NCI-H526 treated with DMSO at 0.1 percent for 48 hours (cell line): Measurements from ENCODE around the gene GRIN3B.
"Not testable (repeated sequence)": the region's sequence is repeated elsewhere in the genome, so short reads cannot be mapped to it uniquely, and the experiment has no call there.

Experiments used
- DNase-seq: peaks from one replicate; lab custom pipeline; 2025; lab: John Stamatoyannopoulos, UW

The GRIN3B gene

DNA sequence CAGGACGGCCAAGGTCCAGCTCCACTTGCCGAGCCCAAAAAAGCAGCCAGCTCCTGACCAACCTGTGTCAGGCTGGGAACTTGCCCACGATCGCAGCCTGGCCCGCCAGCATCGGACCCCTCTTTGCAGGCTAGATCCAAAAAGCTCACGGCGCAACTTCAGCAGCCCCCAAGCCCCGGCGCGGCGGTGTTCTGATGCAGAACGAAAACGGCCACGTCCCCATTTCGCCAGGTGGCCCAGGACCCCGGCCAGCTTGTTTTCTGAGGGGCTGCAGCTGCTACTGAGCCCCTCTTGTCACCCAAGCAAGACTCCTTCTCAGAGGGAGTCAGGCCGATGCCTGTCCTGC lies 19.4 kb downstream of the GRIN3B start:
- DNase-seq = no peak

DNA sequence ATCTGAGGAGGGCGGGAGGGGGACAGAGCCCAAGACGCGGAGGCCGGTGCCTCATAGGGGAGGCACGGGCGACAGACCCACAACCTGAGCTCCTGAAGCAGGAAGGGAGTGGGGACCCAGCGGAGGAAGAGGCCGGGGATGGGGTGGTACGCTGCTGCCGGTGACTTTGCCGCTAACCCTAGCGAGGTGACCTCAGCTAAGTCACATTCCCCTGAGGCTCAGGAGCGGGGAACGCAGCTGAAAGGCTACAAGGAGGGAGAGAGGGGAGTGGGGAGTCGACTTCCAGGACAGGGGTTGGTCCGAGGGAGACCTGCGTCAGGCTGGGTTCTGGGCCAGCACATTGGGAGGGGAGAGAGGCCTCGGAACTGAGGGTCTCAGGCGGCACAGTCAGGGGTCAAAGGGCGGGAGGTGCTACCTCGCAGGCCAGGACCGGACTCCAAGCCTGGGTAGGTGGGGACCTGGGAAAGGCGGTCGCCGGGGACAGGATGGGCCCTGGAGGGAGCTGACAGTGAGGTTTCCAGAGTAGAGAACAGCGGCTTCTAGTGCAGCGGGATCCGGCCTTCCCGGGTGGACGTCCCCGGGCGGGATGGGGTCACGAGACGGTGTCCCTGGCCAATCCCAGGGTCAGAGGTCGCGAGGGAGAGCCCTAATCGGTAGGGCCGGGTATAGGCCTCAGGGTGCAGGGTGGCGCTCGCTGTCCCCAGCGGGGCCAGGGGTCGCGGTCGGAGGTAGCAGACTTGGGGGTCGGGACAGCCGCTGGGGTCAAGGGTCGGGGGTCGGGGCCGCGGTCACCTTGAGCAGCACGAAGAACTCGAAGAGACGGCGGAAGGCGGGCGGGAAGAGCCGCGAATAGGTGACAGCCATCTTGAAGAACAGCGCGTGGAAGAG lies 20.0 kb downstream of the GRIN3B start:
- no peak for DNase-seq

DNA sequence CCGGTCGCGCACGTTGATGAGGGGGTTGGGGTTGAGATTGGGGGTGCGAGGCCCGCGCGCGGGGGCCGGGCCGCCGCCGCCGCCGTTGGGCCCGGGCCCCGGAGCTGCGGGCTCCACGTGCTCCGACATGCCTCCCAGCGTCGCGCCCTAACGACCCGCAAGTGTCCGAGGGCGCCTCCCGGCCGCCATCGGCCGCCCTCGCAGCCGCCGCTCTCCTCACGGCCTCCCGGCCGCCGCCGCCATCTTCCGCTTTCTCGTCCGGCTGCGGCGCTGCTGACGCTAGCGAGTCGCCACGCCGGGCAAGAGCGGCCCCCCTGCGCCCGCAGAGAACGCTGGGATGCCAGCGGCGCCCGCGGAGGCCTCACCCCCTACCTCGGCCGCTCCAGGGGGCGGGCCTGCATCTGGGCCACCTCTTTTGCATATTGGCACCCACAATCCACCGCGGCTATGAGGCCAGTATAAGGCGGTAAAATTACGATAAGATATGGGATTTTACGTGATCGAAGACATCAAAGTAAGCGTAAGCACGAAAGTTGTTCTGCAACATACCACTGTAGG lies 20.7 kb downstream of the GRIN3B start, which contains the start of gene TMEM259:
TMEM259 (minus strand) TSS at position 256 of the 558 bp plus-strand sequence; CDS start at position 129, 127 bp downstream.
- DNase-seq = peak; percentile 80

DNA sequence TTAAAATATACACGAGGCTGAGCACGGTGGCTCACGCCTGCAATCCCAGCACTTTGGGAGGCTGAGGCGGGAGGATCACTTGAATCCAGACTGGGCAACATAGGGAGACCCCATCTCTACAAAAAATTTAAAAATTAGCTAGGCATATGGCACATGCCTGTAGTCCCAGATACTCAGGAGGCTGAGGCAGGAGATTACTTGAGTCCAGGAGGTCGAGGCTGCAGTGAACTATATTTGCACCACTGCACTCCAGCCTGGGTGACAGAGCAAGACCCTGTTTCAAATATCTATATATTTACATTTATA lies 23.6 kb downstream of the GRIN3B start:
- DNase-seq = not testable (repeated sequence)

DNA sequence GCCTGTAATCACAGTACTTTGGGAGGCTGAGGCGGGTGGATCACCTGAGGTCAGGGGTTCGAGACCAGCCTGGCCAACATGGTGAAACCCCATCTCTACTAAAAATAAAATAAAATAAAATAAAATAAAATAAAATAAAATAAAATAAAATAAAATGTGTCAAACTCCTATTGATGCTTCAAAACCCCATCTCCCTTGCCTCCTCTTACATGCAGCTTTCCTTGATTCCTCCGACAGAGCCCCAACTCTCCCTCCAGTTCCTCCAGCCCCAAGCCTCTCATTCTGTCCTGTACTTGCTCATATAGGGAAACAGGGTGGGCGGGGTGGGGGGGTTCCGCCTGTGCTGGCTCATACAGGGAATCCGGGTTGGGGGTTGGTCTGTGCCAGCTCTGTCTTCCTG lies 24.9 kb downstream of the GRIN3B start:
- not testable (repeated sequence) for DNase-seq

DNA sequence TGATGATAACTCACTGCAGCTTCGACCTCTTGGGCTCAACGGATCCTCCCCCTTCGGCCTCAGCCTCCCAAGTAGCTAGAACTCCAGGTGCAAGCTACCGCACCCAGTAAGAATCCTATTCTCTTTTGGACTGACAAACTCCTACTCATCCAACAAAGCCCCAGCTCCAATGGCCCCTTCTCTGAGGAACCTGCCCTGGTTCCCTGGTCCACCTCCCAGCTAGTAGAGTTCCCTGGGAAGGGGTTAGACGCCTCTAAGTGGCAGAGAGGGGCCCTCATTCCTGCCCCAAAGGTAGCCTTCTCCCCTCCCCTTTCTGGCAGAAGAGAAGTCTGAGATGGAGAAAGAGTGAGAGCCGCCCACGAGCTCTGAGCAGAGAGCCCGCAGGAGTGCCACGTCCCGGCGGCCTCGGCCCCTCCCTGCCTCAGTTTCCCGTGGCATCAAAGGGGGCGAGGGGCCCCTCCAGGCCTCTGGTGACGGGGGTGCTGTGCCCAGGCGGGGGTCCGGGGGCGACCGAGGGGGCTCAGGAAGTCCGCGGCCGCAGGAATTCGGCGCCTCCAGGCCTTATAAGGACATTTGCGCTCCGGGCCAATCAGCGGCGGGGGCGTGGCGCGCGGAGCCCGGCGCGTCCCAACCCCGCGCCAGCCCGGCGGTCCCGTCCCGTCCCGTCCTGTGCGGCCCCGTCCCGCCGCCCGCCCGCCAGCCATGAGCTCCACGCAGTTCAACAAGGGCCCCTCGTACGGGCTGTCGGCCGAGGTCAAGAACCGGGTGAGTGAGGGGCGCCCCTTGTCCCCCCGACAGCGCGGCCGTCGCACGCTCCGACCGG lies 26.0 kb downstream of the GRIN3B start, which contains the start of gene CNN2:
CNN2 (plus strand) TSS at position 649 of the 823 bp plus-strand sequence; CDS start at position 703, 54 bp downstream.
- DNase-seq = no peak

DNA sequence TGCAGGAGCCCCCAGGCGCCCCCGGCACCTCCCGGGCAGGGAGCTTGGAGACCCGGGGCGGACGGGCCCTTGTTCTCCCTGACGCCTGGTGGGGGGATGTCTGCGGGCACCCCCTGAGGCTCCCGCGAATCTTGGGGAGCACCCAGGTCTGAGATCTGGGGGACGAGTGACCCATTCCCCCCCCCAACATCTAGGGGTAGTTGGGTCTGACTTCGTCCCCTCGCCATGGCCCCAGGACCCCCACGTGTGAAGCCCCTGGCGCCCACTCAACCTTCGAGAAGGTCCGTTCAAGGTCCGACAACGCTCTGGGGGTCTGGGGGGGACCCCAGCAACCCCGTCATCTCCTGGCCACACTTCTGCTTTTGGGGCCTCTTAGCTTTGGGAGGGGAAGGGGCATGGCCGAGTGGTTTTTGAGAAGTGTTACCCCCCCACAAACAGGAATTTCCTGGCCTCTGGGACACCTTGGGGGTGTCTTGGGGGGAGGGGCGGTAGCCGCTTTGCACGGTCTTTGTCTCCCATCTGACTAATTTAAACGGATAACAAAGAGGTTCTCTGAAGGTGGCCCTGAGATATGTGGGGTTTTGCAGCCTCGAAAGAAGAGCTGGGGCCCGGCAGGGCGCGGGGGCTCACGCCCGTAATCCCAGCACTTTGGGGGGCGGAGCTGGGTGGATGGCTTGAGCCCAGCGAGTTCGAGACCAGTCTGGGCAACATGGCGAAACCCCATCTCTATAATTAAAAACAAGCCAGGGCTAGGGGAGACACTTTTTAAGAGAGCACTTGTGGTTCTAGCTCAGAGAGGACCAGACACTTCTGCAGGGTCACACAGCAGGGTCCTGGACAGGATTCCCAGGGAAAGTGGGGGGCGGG lies 26.8 kb downstream of the GRIN3B start:
- no peak for DNase-seq

DNA sequence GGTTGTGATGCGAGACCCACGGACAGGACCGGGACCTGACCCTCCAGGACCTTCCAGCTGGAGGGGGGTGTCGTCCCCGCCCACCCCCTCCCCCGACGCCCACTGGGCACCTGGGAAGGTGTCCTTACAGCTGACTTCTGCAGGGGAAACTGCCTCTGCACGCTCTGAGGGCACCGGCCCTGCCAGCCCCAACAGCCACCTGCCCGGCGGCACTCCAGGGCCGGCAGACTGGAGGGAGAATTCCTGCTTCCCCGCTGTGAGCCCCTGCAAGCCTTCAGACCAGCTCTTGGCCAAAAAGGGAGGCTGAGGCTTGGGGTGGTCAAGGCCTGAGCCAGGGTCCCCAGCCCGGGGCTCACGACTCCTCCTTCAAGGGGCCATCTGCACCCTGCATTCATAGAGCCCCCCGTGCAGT lies 27.4 kb downstream of the GRIN3B start:
- DNase-seq = no peak

DNA sequence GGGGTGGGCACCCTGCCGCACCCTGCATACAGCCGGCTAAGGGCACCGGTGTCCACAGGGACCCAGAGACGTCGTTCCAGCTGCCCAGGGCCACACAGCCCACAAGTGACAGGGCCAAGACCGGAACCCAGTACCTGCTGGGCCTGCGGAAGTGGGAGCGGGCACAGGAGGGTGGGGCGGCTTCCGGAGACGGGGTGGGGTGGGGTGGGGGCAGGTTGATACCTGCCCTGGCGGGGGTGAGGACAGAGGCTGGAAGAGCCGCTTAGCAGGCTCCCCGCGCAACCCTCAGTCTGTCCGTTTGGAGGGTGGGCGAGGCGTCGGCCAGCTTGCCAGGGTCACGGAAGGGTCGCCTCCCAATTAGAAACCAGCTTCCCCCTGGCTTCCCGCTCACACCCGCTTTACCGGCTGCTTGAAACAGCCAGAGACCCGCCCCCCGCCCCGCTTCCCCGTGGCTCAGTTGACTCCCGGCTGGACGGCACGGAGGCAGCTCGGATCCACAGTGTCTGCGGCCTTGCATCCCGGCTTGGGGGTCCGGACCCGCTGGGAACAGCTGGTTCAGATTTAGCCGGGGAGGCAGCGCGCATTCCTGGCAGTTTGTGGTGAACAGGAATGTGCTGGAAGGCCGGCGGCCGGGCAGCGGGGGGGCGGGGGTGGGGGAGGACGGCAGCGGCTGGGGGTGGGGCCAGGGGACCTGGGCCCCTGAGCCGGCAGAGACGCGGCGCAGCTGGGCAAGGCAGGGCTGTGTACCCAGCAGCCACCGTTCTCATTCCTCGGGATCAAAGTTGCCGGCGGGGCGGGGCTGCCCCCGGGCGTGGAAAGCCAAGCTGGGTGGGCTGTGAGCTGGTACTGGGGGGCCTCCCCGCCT lies 28.1 kb downstream of the GRIN3B start:
- no peak for DNase-seq

DNA sequence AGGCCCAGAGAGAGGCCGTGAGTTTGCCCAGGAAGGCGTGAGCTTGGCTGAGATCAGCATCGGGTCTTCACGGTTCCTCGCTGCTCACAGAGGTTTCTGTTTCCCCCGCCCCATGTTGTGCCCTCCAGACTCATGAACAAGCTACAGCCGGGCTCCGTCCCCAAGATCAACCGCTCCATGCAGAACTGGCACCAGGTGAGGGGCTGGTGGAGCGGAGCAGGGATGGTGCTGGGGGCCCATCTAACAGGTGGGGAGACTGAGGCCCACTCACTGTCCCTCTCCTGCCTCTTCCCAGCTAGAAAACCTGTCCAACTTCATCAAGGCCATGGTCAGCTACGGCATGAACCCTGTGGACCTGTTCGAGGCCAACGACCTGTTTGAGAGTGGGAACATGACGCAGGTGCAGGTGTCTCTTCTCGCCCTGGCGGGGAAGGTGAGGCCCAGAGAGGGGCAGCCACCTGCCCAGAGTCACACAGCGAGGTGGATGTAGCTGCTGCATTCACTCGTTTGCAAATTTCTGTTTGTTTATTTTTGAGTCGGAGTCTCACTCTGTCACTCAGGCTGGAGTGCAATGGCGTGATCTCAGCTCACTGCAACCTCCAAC lies 32.1 kb downstream of the GRIN3B start:
- DNase-seq = no peak

DNA sequence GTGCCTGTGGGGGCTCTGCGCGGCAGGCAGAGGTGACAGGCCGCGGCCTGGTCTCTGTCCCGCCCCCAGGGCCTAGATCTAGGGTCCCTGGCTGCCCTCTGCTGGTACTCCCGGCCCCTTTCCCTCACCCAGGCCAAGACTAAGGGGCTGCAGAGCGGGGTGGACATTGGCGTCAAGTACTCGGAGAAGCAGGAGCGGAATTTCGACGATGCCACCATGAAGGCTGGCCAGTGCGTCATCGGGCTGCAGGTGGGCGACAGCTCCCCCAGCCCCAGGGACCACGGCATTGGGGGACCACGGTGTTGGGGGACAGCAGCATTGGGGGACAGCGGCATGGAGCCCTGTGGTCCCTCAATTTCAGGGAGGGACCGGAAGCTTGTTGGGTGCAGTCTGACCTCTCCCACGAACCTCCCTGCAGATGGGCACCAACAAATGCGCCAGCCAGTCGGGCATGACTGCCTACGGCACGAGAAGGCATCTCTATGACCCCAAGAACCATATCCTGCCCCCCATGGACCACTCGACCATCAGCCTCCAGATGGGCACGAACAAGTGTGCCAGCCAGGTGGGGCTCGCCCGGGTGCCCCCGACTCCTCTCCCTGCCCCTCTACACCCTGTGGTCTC lies 35.9 kb downstream of the GRIN3B start:
- no peak for DNase-seq

DNA sequence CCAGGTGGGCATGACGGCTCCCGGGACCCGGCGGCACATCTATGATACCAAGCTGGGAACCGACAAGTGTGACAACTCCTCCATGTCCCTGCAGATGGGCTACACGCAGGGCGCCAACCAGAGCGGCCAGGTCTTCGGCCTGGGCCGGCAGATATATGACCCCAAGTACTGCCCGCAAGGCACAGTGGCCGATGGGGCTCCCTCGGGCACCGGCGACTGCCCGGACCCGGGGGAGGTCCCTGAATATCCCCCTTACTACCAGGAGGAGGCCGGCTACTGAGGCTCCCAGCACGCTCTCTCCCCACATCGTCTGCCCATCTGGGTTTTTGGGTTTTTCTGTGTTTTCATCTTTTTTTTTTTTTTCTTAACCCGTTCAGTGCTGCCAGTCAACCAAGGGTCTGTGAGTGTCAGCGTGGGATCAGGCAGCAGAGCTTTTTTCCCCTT lies 37.4 kb downstream of the GRIN3B start:
- no peak for DNase-seq

DNA sequence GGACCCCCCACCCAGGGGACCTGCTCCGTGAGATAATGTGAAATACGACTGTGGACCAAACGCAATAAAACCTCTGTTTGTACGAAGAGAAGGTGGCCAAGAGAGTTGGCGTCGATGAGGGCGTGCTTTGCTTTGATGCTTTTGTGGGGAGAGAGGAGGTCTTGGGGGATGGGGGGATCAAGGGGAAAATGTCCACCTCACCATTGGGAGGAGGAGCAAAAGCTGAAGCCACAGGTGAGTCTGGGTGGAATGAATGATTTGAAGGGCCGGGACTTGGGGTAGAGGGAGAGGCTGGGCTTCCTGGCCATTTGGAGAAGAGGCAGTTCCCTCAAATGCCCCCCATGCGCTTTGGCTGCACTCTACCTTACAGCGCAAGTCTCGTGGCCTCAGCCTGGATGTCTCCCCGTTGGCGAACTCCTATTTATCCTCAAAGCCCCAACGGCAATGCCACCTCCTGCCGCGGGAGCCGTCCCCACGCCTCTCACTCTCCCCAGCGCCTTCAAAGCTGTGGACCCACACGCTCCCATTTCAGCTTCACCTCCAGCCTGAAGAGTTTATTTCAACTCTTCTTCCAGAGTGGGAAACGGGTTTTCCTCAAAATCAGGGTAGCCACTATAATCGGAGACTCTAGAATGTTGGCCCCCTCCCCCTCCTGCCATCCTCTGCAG lies 38.9 kb downstream of the GRIN3B start:
- DNase-seq = no peak

DNA sequence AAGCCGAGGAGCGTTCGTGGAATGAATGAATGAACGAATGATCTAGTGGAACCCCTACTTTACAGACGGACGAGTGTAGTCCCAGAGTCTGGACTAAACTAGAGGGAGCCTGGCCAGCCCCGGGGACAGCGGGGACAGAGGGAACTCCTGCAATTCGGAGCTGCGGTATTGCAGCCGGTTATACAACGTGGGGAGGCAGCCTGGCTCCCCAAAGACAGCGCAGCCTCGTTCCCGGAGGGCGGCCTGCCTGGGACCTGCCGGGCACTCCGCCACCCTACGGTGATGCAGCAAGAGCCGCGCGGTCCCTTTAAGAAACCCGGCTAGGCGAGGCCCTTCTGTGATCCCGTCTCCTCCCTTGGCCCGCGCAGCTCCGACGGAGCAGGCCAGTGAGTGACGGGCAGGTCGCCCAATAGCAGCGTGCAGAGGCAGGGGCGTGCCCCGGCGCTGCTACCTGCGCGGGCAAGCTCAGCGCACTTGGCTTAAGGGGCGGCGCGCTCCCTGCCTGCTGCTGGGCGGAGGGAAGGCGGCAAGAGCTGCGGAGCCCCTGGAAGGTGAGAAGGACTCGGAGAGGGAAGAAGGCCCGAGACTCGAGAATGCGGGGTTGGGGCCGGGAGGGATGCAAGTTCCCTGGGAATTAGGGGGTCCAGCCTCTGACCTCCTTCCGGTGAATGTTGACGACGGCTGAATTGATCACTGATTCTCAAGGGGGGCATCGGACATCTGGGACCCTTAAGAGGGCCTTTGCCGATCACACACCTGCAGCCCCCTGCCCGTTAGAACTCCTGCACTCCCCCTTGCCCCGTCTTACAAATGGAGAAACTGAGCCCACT lies 39.6 kb downstream of the GRIN3B start, which contains the start of gene ABCA7:
ABCA7 (plus strand) TSS at position 462 of the 830 bp plus-strand sequence. CDS start 1,255 bp downstream, outside the sequence.
- peak; percentile 91 for DNase-seq

DNA sequence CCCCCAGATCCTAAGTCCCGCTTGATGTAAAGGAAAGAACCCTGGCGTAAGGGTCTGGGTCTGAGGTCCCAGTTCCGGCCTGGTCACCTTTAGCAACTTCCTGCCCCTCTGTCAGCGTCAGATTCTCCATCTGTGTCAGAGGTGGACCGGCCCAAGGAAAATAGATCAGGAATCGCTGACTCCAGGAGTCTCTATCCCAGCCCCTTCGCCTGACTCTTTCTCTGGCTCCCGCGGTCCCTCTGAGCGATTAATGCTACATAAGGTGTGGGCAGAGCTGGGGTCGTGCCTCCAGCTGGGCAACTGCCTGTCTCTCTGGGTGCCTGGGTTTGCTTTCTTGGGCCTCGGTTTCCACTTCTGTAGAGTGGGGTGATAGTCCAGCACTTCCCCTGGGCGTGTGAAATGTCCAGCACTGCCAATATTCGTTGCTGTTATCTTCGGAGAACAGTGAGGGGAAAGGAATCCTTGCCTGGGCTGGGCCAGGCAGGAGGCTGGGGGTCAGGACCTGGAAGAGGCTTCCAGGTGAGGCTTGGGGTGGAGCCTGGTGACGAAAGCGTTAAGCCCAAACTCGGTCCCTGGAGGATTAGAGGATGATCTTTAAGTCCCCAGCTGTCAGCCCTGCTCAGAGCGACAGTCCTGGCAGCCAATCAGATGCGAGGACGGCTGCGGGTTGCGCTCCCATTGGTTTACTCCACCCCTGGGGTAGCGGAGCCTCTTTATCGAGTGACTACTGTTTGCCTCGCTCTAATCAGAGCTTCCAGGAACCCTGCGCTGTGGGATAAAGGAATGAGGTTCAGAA lies 40.5 kb downstream of the GRIN3B start:
- DNase-seq = peak; percentile 85

DNA sequence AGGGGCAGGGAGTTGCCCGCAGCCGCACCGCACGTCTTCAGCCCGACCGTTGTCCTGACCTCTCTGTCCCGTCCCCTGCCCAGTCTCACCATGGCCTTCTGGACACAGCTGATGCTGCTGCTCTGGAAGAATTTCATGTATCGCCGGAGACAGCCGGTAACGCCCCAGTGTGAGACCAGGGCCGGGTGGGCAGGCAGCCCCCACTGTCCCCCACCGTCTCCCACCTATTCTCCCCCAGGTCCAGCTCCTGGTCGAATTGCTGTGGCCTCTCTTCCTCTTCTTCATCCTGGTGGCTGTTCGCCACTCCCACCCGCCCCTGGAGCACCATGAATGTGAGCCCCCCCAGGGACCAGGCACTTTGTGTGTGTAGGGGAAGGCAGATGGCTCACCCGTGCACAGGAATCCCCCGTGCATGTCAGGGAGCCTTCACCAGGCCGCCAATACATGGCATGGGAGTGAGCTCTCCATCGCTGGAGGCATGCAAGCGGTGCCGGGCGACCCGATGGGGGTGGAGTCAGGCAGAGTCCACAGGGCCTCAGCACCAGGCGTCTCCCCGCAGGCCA lies 41.1 kb downstream of the GRIN3B start:
- no peak for DNase-seq
